ENCODE results near the gene CLIC4. TPM values are rescaled to one million over a fixed set of nuclear protein-coding genes. Genes with fewer than 3 reads are reported as not detected.
A peak's percentile ranks its signal among the peaks of the same experiment; 100 is the strongest.
"Not testable (repeated sequence)": the region's sequence is repeated elsewhere in the genome, so short reads cannot be mapped to it uniquely, and the experiment has no call there.

Gene CLIC4
- total RNA-seq, 1 donor from 2014 or later: 384 TPM

DNA sequence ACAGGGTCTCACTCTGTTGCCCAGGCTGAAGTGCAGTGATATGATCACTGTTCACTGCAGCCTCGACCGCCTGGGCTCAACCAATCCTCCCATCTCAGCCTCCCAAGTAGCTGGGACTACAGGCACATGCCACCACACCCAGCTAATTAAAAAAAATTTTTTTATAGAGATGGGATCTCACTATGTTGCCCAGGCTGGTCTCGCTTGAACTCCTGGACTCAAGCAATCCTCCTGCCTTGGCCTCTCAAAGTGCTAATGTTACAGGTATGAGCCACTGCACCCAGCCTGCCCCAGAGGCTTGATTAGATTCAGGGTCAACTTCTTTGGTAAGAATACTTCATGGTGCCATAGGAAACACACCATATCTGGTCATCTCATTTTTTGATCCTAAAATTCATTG lies 66.2 kb downstream of the CLIC4 start:
- not testable (repeated sequence) for DNase-seq (ENCODE audit: low read depth)

DNA sequence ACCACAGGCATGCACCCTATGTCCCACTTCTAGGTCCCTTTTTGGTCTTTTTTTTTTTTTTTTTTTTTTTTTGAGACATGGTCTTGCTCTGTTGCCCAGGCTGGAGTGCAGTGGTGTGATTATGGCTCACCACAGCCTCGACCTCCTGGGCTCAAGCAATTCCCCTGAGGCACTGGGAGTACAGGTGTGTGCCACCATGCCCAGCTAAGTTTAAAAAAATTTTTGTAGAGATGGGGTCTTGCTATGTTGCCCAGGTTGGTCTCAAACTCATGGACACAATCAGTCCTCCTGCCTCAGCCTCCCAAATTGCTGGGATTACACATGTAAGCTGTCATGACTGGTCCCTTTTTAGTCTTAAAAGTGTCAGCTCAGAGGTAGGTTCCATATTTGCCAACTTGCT lies 75.0 kb downstream of the CLIC4 start:
- DNase-seq (ENCODE audit: low read depth): not testable (repeated sequence)

DNA sequence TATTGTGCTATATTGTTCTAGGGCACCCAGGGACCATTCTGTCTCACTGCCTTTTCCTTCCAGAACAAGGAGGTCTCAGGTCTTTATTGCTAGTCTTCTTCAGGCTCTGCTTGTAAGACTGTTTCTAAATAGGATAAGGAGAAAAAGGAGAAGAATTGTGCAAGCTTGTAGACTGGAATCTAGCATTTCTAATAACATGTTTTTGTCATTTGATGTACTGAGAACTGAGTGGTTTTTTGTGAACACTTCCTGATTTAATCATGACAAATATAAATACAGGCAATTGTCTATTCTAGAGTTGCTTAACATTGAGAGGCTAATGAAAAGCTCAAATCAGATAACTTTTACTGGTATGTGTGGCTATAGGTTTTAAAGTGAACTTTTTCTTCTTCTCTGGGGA lies 77.6 kb downstream of the CLIC4 start:
- no peak for DNase-seq (ENCODE audit: low read depth)

DNA sequence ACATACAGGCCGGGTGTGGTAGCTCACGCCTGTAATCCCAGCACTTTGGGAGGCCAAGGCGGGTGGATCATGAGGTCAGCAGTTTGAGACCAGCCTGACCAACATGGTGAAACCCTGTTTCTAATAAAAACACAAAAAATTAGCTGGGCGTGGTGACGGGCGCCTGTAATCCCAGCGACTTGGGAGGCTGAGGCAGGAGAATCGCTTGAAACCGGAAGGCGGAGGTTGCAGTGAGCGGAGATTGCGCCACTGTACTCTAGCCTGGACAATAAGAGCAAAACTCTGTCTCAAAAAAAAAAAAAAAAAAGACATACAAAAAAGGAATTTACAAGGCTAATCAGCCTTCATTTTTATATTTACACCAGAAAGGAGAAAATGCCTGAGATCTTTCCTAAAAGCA lies 78.2 kb downstream of the CLIC4 start:
- DNase-seq (ENCODE audit: low read depth): not testable (repeated sequence)

DNA sequence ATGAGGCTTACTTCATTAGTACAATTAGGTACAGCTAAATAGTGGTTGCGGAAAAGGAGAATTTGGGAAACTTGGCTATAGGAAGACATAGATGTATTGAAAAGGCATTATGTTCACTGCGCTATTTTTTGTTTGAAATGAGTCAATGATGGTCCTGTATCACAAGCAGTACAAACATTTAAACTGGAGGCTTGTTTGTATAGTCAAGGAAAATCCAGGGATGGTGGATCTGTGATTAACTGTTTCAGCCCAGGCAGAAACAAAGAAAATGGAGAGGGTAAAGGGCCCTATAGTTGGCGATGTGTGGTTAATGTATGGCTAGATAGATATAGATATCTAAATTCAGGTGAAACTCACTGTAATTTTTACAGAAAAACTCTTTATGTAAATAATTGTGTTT lies 79.9 kb downstream of the CLIC4 start:
- DNase-seq (ENCODE audit: low read depth): no peak

DNA sequence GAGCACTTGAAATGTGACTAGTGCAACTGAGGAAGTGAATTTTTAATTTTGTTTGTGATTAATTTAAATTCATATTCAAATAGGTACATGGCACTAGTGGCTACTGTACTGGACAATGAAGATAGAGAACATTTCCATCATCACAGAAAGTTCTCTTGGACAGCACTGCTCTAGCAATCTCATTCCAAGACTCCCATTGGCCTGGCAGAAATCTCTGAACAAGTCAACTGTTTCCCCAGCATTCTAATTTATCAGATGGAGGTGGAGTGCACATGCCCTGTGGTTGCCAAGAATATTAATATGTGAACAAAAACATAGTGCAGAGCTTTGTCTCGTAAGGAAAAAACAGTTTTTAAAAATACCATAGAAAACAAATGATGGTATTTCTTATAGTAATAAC lies 81.3 kb downstream of the CLIC4 start:
- DNase-seq (ENCODE audit: low read depth): no peak

DNA sequence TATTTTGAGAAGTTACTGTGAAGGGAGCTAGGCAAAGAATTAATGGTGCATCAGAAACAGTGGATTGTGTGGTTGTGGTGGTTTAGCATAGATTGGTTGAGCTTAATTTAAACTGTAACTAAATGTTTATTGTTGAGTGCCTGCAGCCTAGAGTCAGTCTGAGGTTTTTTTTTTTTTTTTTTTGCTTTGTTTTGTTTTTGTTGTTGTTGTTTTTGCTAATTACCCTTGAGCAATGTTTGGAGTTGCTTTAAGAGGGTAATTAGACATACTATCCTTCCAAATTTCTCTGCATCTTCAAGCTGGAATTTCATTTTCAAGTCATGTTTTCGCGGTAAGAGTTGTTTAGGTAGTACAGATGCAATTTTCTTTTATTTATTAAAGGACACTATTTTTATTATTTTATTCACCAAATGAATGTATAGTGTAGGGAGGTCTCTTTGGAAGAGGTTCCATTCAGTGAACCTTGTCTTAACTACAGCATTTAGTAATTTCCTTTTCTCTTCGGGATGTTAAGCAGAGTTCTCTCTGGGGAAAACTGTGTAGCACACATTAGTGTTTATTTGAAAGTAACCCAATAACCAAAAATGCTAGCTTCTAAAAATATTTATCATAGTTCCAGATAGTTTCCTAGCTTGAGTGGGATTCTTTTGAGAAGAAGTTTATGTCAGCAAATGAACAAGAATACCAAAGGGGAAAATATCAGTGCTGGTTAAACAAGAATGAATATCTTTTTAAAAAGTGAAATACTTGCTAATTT lies 82.3 kb downstream of the CLIC4 start:
- DNase-seq (ENCODE audit: low read depth): peak; percentile 49

DNA sequence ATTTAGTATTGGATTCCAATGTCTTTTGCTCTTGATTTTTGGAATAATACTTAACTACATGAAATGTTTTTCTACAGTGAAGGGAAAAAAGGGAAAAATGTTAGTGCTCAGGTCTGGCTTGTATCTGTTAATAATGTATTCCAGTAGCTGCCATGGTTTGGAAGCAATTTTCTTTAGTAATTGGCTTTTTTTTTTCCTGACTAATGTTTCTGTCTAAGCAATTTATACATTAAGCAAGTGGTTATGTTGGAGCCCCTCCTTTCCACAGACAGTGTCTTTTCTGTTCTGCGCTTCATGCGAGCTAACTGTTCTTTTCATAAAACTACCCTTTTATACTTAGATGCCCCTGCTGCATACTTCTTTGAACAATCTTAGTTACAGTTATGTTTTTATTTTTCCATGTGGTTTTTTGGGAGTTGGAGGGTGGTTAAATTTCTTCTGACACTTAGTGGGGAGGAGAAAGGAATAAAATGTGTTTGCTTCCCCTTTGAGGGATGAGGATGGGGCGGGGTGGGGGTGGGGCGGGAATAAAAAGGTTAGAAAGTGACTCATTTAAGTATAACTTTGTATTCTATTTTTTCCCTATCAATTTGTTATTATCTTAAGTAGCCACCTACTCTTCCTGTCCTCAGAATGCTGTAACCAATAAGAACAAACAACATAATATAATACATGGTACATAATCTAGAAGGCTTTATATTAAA lies 83.1 kb downstream of the CLIC4 start:
- DNase-seq (ENCODE audit: low read depth): no peak

DNA sequence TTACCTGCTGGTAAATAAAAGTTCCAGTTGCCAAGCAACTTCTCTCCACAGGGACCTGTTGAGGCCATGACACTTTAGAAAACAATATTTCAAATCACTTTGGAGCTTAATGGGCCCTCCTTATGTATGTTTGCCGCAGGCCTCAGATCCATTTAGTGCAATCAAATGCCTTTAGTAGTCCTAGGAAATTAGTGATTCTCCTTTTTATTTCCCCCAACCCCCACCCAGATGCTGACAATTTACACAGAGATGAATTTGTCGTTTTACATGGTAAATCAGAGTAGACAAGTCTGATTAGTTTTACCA lies 83.6 kb downstream of the CLIC4 start:
- DNase-seq (ENCODE audit: low read depth): no peak

DNA sequence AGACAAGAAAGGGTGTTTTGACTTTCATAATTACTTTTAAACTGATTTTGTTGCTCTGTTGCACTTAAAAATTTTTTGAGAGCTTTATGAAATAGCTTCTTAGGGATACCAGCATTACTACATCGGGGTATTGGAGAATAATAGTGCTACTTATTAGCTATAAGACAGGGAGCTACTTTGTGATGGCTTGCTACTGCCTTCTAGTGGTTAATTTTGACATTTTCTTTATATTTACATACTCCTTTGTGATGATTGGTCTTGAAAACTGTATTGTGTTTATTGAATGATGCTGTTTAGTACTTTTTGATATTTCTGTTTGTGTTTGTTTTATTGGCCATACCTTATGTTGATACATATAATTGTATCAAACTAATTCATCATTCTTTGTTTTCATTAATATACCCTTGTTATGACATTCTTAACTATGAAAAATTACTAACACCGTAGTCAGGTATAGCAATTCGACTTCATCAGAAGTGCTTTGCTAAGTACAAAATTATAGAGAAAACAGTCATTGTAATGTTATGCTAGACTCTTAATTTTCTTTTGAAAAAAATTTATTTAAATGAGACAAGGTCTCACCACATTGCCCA lies 85.5 kb downstream of the CLIC4 start:
- peak; percentile 82 for DNase-seq (ENCODE audit: low read depth)

DNA sequence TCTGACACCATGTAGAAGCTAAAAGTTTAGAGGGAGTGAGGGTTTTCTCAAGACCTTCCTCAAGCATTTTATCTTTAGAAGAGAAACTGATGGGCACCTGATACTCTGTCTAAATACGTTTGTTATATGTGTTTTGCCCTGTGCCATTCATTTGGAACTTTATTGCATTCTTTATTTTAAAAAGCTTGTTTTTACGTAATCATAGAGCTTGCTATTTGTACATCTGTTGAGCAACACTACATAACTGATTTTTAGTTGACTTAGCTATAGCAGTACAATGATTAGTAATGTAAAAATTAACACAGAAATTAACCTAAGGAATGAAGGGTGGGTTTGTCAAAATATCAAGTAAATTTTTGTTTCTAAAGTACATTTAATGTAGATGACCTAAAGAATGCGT lies 96.3 kb downstream of the CLIC4 start:
- no peak for DNase-seq (ENCODE audit: low read depth)

DNA sequence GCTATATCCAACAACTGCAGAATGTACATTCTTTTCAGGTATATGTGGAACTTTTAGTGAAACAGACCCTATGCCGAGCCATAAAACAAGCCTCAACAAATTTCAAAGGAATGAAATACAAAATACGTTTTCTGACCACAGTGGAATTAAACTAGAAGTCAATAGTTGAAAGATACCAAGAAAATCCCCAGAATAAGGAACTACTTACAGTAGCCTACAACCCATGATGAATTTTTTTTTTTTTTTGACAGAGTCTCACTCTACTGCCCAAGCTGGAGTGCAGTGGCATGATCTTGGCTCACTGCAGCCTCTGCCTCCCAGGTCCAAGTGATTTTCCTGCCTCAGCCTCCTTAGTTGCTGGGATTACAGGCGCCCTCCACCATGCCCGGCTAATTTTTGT lies 101.4 kb downstream of the CLIC4 start:
- DNase-seq (ENCODE audit: low read depth): no peak

DNA sequence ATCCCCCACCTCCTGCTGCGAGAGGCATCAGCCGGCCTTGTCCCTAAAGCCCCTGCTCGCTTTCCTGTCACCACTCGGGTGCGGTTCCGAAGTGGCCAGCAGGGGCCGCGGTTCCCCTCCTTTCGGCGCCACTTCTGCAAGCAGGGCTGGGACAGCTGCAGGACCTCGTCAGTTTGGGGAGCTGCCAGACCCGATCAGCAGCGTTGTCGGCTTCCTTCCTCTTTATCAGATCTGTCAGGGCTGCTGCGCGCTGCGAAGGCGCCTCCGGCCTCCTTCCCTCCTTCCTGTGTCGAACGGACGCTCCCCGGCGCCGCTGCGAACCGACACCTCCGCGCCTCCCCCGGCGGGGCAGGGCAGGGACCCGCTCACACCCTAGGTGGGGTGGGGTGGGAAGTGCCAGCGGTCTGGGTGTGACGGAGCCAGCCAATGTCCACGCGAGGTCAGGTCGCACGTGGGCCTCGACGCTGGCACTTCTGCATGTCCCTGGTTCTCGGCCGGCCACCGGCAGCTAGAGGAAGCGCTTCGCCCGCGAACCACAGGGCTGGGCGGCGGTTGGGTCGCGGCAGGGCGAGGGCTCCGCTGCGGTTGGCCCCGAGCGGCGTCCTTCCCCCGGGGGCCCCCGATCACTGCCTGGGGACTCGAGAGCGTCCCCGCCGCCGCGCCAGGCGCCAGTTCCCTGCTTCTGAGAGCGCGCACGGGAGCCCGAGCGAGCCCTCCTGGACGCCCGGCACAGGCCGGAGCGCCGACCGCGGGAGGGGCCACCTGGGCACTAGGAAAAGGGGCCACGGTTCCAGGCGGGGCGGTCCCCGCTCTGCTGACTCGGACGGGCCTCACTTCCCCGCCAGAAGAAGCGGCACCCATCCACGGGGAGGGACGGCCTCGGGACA lies 103.0 kb downstream of the CLIC4 start:
- DNase-seq (ENCODE audit: low read depth): peak; percentile 57

DNA sequence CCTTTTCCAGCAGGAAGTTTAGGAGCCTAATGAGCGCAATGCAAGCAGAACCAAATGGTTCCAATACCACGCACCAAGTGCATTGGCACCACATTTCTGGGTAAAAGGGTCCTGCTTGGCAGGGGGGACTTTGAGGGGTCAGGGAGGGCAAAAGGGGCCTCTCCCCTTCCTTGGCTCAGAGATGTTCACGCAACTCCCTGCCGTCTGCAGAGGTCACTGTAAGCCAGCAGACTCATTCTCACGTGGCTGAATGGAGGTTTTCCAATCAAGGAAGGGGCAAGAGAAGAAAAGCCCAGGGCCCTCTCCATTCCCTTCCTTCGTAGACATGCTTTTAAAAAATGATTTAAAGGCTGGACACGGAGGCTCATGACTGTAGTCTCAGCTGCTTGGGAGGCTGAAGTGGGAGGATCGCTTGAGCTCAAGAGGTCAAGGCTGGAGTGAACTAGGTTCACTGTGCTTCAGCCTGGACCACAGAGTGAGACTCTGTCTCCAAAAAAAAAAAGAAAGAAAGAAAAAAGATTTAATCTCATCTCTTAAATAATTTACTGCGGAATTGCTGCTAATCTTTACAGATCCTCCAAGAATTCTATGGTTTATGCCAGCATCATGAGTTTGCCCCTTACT lies 104.5 kb downstream of the CLIC4 start:
- no peak for DNase-seq (ENCODE audit: low read depth)

DNA sequence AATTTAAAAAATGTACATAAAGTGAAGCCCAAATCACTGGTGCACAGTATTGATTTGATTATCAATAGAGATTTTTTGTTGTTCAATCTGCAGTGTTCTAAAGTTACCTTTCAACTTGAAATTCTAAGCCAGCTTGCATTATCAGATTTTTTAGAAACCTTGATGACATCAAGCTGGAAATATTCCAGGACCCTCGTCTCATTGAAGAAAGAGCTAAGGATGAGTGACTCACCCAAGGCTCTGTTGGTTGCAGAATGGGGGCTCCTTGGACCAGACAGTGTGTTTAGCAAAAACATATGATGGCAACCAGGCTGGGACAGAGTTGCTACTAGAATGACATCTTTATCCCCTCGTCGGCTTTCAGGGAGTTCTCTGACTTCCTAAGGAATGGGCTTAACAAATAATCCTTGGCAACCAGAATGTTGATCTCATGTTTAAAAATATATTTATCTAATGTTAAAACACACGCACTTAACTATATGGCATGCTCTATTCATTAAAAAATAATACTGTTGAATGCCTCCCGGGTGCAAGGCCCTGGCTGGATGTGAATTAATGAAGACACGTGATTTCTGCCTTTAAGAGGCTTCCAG lies 105.2 kb downstream of the CLIC4 start:
- no peak for DNase-seq (ENCODE audit: low read depth)

DNA sequence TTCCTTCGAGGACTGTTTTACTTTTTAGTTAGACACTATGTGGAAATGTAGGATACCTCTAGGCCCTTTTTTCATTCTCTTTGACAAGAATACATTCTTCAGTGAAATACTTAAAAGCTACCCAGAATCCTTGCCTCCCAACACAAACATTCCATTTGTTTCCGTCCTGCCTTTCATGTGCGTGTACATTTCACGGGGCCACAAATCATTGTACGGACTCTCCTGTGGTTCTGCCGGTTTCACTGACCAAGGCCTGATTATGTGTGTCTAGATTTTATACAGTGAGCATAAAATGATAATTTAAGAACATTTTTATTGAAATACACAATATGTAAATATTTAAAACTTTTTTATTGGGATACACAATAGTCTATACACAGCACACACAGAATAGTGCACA lies 108.4 kb downstream of the CLIC4 start:
- no peak for DNase-seq (ENCODE audit: low read depth)

DNA sequence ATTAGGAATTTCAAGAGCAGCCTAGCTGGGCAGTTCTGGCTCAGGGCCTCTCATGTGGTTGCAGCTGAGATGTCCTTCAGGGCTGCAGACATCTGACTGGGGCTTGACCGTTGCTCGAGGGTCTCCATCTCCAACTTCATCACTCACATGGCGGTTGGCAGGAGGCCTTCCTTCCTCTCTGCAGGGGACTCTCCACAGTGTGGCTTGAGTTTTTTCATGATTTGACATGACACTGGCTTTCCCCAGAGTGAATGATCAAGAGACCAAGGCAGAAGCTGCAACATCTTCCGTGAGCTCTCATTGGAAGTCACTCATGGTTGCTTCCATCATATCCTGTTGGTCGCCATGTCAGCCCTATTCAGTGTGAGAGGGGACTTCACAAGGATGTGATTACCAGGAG lies 110.2 kb downstream of the CLIC4 start:
- DNase-seq (ENCODE audit: low read depth): no peak

DNA sequence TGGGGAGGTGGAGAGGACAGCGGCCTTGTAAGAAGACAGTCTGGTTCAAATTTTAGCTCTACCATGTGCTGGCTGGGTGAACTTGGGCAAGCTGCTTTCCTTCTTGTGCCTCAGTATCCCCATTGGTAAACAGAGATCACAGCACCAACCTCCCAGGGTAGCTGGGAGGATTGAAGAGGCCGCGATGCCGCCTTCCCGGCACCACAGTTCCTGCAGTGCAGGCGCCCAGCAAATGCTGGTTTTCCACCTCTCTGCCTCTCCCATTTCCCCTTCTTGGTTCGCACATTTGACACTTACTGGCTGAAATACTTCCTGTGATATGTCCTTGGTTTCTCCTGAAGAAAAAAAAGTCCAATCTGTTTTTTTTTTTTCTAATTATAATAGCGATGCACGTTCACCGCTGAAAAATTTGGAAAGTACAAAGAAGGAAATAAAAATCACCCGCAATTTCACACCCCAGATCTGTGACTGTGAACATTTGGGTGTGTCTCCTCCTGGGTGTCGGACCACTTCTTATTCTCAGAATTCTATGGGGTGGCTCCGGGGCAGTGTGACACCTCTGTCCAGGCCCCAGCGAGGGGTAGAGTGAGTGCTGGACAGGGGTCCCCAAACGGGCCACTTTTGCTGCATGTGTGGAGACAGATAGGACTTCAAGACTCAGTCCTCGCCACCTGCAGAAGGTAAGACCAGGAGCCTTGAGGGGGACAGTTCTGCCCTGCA lies 111.7 kb downstream of the CLIC4 start:
- DNase-seq (ENCODE audit: low read depth): no peak

DNA sequence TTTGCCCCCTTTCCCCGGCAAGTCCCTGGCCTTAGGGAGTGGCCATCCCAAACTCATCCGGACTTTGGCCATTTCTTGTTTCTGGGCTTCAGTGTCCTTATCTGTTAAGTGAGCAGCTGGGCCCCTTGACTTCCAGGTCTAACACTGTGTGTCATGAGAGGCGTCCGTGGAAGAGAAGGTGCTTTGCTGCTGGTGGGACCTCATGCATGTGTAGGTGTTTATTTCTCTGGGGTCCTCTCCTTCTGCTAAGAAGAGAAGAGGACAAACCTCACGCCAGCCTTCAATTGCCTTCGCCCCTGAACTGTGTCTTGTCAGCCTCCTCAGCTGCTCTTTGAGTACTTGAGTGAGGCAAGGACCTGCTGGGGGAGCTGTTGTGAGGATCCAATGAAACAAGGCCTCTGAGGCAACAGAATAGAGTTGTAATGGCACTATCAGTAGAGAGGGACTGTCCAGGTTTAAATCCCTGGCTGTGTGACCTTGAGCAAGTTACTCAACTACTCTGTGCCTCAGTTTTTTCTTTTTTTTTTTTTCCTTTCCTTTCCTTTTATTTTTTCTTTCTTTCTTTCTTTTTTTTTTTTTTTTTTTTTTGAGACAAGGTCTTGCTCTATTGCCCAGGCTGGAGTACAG lies 112.4 kb downstream of the CLIC4 start:
- no peak for DNase-seq (ENCODE audit: low read depth)

DNA sequence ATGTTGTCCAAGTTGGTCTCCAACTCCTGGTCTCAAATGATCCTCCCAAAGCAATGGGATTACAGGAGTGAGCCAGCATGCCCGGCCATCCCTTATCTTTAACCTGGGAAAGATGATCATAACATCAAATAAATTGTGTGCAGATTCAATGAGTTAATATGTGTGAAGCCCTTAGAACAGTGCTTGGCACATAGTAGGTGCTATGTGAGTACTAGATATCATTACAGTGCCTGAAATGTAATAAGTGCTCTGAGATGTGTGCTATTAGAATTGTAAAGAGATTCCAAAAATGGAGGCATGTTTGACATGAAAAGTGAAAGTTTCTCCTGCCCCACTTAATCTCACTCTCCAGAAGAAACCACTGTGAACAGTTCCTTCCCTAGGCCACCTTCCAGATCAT lies 113.0 kb downstream of the CLIC4 start:
- no peak for DNase-seq (ENCODE audit: low read depth)
